Measurements from ENCODE around the gene MAST4. TPM values are rescaled to one million over a fixed set of nuclear protein-coding genes. Genes with fewer than 3 reads are reported as not detected.
A peak's percentile ranks its signal among the peaks of the same experiment; 100 is the strongest.

The MAST4 gene
- total RNA-seq, 2 donors from 2014 or later, result 50.4 to 60.6 TPM

GRCh38 chr5:66862020-66862419 is 265.8 kb downstream of the MAST4 start:
- no peak for TF ChIP-seq CTCF (IDR thresholded peaks at IDR 0.05)
- DNase-seq (ENCODE audit: low spot score), result no peak
- no peaks in the 10 kb centered on the region for H3K9me3 ChIP-seq
- no peaks in the 10 kb centered on the region for H3K36me3 ChIP-seq
- H3K4me1 ChIP-seq, result peaks cover 0 to 16% of the 10 kb centered on the region in 2 donors
- no peak overlapping the region for H3K27ac ChIP-seq
- no peak overlapping the region for H3K4me3 ChIP-seq
- no peaks in the 10 kb centered on the region for H3K27me3 ChIP-seq

- no peaks in the 10 kb centered on the region for H3K36me3 ChIP-seq
- H3K4me1 ChIP-seq, result peaks cover 0 to 21% of the 10 kb centered on the region in 2 donors
- no peak for TF ChIP-seq CTCF (IDR thresholded peaks at IDR 0.05)
- H3K27me3 ChIP-seq, result no peaks in the 10 kb centered on the region
- no peak overlapping the region for H3K4me3 ChIP-seq
- DNase-seq (ENCODE audit: low spot score), result no peak
- no peak overlapping the region for H3K27ac ChIP-seq
- H3K9me3 ChIP-seq, result no peaks in the 10 kb centered on the region
These were observed 267.3 kb downstream of the MAST4 start for GRCh38 chr5:66863243-66864170.

- no peak overlapping the region for H3K27ac ChIP-seq
- no peak for DNase-seq (ENCODE audit: low spot score)
- no peaks in the 10 kb centered on the region for H3K36me3 ChIP-seq
- H3K9me3 ChIP-seq, result no peaks in the 10 kb centered on the region
- no peaks in the 10 kb centered on the region for H3K27me3 ChIP-seq
- TF ChIP-seq CTCF (IDR thresholded peaks at IDR 0.05), result peak in 1 of 2 donors; percentile 61
- H3K4me3 ChIP-seq, result no peak overlapping the region
- H3K4me1 ChIP-seq, result peaks cover 0 to 21% of the 10 kb centered on the region in 2 donors
These were observed 268.2 kb downstream of the MAST4 start for GRCh38 chr5:66864240-66864884.

- no peak for TF ChIP-seq CTCF (IDR thresholded peaks at IDR 0.05)
- Histone ChIP-seq H3K27me3 (no peaks in the 10 kb centered on the region), H3K36me3 (no peaks in the 10 kb centered on the region), H3K4me1 (peaks cover 0 to 14% of the 10 kb centered on the region in 2 donors), H3K4me3 (no peak overlapping the region), H3K9me3 (no peaks in the 10 kb centered on the region), H3K27ac (no peak overlapping the region)
- DNase-seq (ENCODE audit: low spot score), result no peak
These were observed 271.6 kb downstream of the MAST4 start for GRCh38 chr5:66867618-66868322.

- no peak for DNase-seq (ENCODE audit: low spot score)
- Histone ChIP-seq H3K9me3 (no peaks in the 10 kb centered on the region), H3K4me3 (no peak overlapping the region), H3K27ac (no peak overlapping the region), H3K4me1 (peaks cover 0 to 5% of the 10 kb centered on the region in 2 donors), H3K36me3 (no peaks in the 10 kb centered on the region), H3K27me3 (no peaks in the 10 kb centered on the region)
- no peak for TF ChIP-seq CTCF (IDR thresholded peaks at IDR 0.05)
These were observed 273.2 kb downstream of the MAST4 start for GRCh38 chr5:66869347-66869746.
